Caco-2 (cell line): ENCODE data around the gene DNAH8. TPM values are rescaled to one million over a fixed set of nuclear protein-coding genes. Genes with fewer than 3 reads are reported as not detected.

Experiments used
- BruUV-seq: library from RNA; stranded (reverse); fragments of 400-500 nt; replicated peaks from 2 replicates; lab custom pipeline; 2021; lab: Mats Ljungman, UMichigan
- CTCF ChIA-PET: fragments of 300-600 bp; sonication (Branson Sonifier 250); formaldehyde crosslinking; loops from one replicate; lab custom pipeline; 2022; ENCODE audit warnings: antibody characterized with exemption; lab: Charles Lee
- POLR2A ChIA-PET: fragments of 300-600 bp; sonication (Branson Sonifier 250); formaldehyde crosslinking; loops from one replicate; lab custom pipeline; 2022; ENCODE audit warnings: antibody characterized with exemption; lab: Charles Lee
- DNase-seq, 2 experiments: peaks; one replicate each; pipeline versions ENCODE4 v3.0.0 to v3.0.0-alpha.2; 2020 to 2022
- H3K27me3 ChIP-seq: replicated peaks from 2 replicates; pipeline ENCODE4 v1.6.0; 2011; ENCODE audit warnings: low read length; ENCODE audit not compliant: control insufficient read depth, insufficient read depth
- H3K36me3 ChIP-seq: 2 replicates; pipeline ENCODE4 v1.5.1; 2011; ENCODE audit warnings: low read length; ENCODE audit not compliant: control insufficient read depth, insufficient read depth
- H3K4me1 ChIP-seq: fragments of 250-450 bp; sonication (Bioruptor Pico); 2 replicates; pipeline ENCODE4 v1.5.1; 2020; ENCODE audit warnings: mild to moderate bottlenecking
- H3K4me3 ChIP-seq: 2 replicates; pipeline ENCODE4 v1.5.1; 2011; ENCODE audit warnings: low read depth, mild to moderate bottlenecking, control low read depth, low read length
- H3K9me3 ChIP-seq: fragments of 250-450 bp; sonication (Bioruptor Pico); 2 replicates; pipeline ENCODE4 v1.5.1; 2020; ENCODE audit warnings: mild to moderate bottlenecking, moderate library complexity
- H3K27ac Mint-ChIP-seq: one replicate; pipeline ENCODE4 v1.8.0; 2022; ENCODE audit warnings: mixed read lengths; ENCODE audit not compliant: unreplicated experiment
- H3K27me3 Mint-ChIP-seq: one replicate; pipeline ENCODE4 v1.8.0; 2022; ENCODE audit warnings: mixed read lengths; ENCODE audit not compliant: insufficient read depth, unreplicated experiment
- H3K36me3 Mint-ChIP-seq: one replicate; pipeline ENCODE4 v1.8.0; 2022; ENCODE audit warnings: mild to moderate bottlenecking, mixed read lengths; ENCODE audit not compliant: insufficient read depth, unreplicated experiment
- H3K4me1 Mint-ChIP-seq: one replicate; pipeline ENCODE4 v1.8.0; 2022; ENCODE audit warnings: low read depth, mixed read lengths; ENCODE audit not compliant: unreplicated experiment
- H3K4me3 Mint-ChIP-seq: one replicate; pipeline ENCODE4 v1.8.0; 2022; ENCODE audit warnings: mild to moderate bottlenecking, moderate library complexity, mixed read lengths; ENCODE audit not compliant: unreplicated experiment
- H3K9me3 Mint-ChIP-seq: one replicate; pipeline ENCODE4 v1.8.0; 2022; ENCODE audit warnings: mixed read lengths; ENCODE audit not compliant: unreplicated experiment
- CTCF ChIP-seq, 2 experiments: fragments of 200-600 bp in 1 of 2; IDR thresholded peaks; 1 replicate in 1 of 2; 2 replicates in 1 of 2; pipeline versions ENCODE4 v1.5.1 to v1.8.0; 2011 to 2022; ENCODE audit warnings: antibody characterized with exemption in 1 of 2, control low read depth in 1 of 2, inconsistent platforms in 1 of 2, low read depth in 1 of 2, low read length in 1 of 2, mild to moderate bottlenecking in 1 of 2, moderate library complexity in 1 of 2; ENCODE audit not compliant: insufficient read depth in 1 of 2, severe bottlenecking in 1 of 2, unreplicated experiment in 1 of 2
- intact Hi-C: fragments of 100-400 bp; cut with micrococcal nuclease; formaldehyde crosslinking; loops from one replicate; pipeline ENCODE4 v1.10.0; 2022; ENCODE audit not compliant: unreplicated experiment
- total RNA-seq: library from RNA; stranded (reverse); gene quantifications from 2 replicates; pipeline ENCODE4 v1.2.3, GENCODE V29; 2022

DNAH8 gene
- total RNA-seq, 1 experiment from 2014 or later: not detected

GRCh38 chr6:38716825-38717224 lies 1.7 kb downstream of the DNAH8 start:
- peaks cover 7% of the 10 kb centered on the region for H3K4me1 Mint-ChIP-seq
- BruUV-seq: no TSS peak
- CTCF ChIA-PET: no interaction called here
- no peaks in the 10 kb centered on the region for H3K36me3 Mint-ChIP-seq
- peaks cover 11% of the 10 kb centered on the region for H3K9me3 Mint-ChIP-seq
- H3K27ac Mint-ChIP-seq: no peak overlapping the region
- Histone ChIP-seq H3K4me3 (no peak overlapping the region), H3K9me3 (no peaks in the 10 kb centered on the region), H3K36me3 (no peaks in the 10 kb centered on the region), H3K27me3 (no peaks in the 10 kb centered on the region), H3K4me1 (no peaks in the 10 kb centered on the region)
- no peak for DNase-seq
- POLR2A ChIA-PET: no interaction called here
- peaks cover 3% of the 10 kb centered on the region for H3K27me3 Mint-ChIP-seq
- TF ChIP-seq CTCF (IDR thresholded peaks at IDR 0.05; ENCODE audit: insufficient read depth in 1 of 2, low read depth in 1 of 2, low read length in 1 of 2, severe bottlenecking in 1 of 2, unreplicated experiment in 1 of 2): no peak
- no peak overlapping the region for H3K4me3 Mint-ChIP-seq
- intact Hi-C loops: no loop called here

DNA sequence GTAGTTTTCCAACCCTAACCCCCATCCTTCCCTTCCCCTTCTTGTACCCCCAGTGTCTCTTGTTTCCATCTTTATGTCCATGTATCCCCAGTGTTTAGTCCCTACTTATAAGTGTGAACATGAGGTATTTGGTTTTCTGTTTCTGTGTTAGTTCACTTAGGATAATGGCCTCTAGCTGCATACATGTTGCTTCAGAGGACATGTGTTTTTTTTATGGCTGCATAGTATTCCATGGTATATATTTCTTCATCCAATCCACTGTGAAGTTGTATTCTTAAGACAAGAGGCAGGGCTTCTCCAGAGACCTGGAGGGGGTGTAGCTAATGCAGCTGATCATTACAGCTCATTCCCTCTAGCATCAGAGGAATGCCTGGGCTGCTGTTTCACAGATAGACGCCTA lies 4.2 kb downstream of the DNAH8 start:
- Histone ChIP-seq H3K4me3 (no peak overlapping the region), H3K4me1 (no peaks in the 10 kb centered on the region), H3K27me3 (no peaks in the 10 kb centered on the region), H3K36me3 (no peaks in the 10 kb centered on the region), H3K9me3 (no peaks in the 10 kb centered on the region)
- CTCF ChIA-PET: no interaction called here
- DNase-seq: no peak
- H3K27me3 Mint-ChIP-seq: peaks cover 3% of the 10 kb centered on the region
- no peaks in the 10 kb centered on the region for H3K36me3 Mint-ChIP-seq
- no peak overlapping the region for H3K4me3 Mint-ChIP-seq
- POLR2A ChIA-PET: no interaction called here
- peaks cover 11% of the 10 kb centered on the region for H3K9me3 Mint-ChIP-seq
- no peak for TF ChIP-seq CTCF (IDR thresholded peaks at IDR 0.05; ENCODE audit: insufficient read depth in 1 of 2, low read depth in 1 of 2, low read length in 1 of 2, severe bottlenecking in 1 of 2, unreplicated experiment in 1 of 2)
- H3K27ac Mint-ChIP-seq: no peak overlapping the region
- intact Hi-C loops: no loop called here
- peaks cover 7% of the 10 kb centered on the region for H3K4me1 Mint-ChIP-seq
- no TSS peak for BruUV-seq

- no peaks in the 10 kb centered on the region for H3K4me1 ChIP-seq
- Mint-ChIP-seq H3K36me3 (no peaks in the 10 kb centered on the region), H3K4me1 (peaks cover 7% of the 10 kb centered on the region), H3K9me3 (peaks cover 11% of the 10 kb centered on the region), H3K27ac (no peak overlapping the region), H3K4me3 (no peak overlapping the region), H3K27me3 (peaks cover 3% of the 10 kb centered on the region)
- no peaks in the 10 kb centered on the region for H3K36me3 ChIP-seq
- TF ChIP-seq CTCF (IDR thresholded peaks at IDR 0.05; ENCODE audit: insufficient read depth in 1 of 2, low read depth in 1 of 2, low read length in 1 of 2, severe bottlenecking in 1 of 2, unreplicated experiment in 1 of 2): peak in 1 of 2 experiments; percentile 7
- ChIA-PET POLR2A (no interaction called here), CTCF (interaction anchor here (0.7 kb wide), 1 partner anchor 294 kb away, joined by 3 read pairs; no protein-coding TSS in a partner anchor)
- no peak overlapping the region for H3K4me3 ChIP-seq
- peak in 1 of 2 experiments; percentile 17 for DNase-seq
- no peaks in the 10 kb centered on the region for H3K27me3 ChIP-seq
- H3K9me3 ChIP-seq: no peaks in the 10 kb centered on the region
- BruUV-seq: no TSS peak
- intact Hi-C loops: no loop called here
Measured at GRCh38 chr6:38720295-38720694, 5.2 kb downstream of the DNAH8 start.
